ENCODE measurements around the gene FUT1. TPM values are rescaled to one million over a fixed set of nuclear protein-coding genes. Genes with fewer than 3 reads are reported as not detected.
A peak's percentile ranks its signal among the peaks of the same experiment; 100 is the strongest.

FUT1 gene
- total RNA-seq, 1 donor from 2014 or later, result 5.7 TPM

GRCh38 chr19:48742096-48742495 lies 10.3 kb downstream of the FUT1 start:
- Mint-ChIP-seq H3K4me3 (ENCODE audit: unreplicated experiment) (no peak overlapping the region), H3K4me1 (ENCODE audit: unreplicated experiment) (peaks cover 34% of the 10 kb centered on the region), H3K36me3 (ENCODE audit: low read depth, unreplicated experiment) (peaks cover 16% of the 10 kb centered on the region), H3K27me3 (ENCODE audit: unreplicated experiment) (peaks cover 25% of the 10 kb centered on the region), H3K27ac (ENCODE audit: unreplicated experiment) (peak overlapping the region; percentile 57), H3K9me3 (ENCODE audit: unreplicated experiment) (no peaks in the 10 kb centered on the region)
- TF ChIP-seq CTCF (IDR thresholded peaks at IDR 0.05; ENCODE audit: unreplicated experiment), result no peak
- DNase-seq (ENCODE audit: low spot score), result no peak

DNA sequence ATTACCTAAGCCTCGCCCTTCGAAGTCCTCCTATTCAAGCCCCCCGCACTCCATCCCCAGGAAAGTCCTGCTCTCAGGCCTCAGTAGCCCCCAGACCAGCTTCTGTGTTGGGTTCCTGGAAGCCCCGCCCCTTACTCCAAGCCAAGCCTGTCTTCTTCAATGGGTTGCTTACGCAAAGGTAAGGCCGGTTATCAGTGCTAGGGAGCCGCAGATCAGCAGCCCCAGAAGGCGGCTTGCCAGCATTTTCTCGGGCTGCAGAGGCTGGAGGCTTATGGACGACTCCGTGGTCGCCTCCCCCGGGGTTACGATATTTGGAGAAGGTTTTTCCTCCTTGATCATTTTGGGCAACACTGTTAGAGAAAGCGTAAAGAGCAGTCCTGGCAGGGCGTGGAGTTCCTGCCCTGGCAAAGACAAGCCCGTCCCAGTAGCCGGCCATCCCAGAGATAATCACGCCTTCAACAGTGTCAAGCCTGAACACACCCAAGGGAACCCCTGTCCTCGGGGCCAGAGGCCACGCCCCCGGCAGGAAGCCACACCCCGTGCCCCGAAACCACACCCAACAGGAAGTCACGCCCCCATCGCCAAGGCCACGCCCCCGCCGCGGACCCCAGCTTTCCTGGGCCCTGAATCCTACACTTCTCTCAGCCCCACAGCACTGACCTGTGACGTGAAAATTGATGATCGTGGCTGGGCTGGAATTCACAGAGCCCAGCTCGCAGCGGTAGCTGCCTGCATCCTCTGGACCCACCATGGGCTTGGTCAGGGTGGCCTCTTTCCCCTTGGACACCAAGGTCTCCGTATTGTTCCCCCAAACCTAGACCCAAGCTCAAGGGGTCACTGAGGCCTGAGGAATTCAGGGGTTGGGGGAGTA lies 11.1 kb downstream of the FUT1 start:
- no peaks in the 10 kb centered on the region for H3K9me3 Mint-ChIP-seq (ENCODE audit: unreplicated experiment)
- H3K4me3 Mint-ChIP-seq (ENCODE audit: unreplicated experiment), result peak overlapping the region; percentile 98
- H3K36me3 Mint-ChIP-seq (ENCODE audit: low read depth, unreplicated experiment), result peaks cover 22% of the 10 kb centered on the region
- peaks cover 37% of the 10 kb centered on the region for H3K4me1 Mint-ChIP-seq (ENCODE audit: unreplicated experiment)
- peak overlapping the region; percentile 89 for H3K27ac Mint-ChIP-seq (ENCODE audit: unreplicated experiment)
- H3K27me3 Mint-ChIP-seq (ENCODE audit: unreplicated experiment), result peaks cover 28% of the 10 kb centered on the region
- peak; percentile 58 for DNase-seq (ENCODE audit: low spot score)
- TF ChIP-seq CTCF (IDR thresholded peaks at IDR 0.05; ENCODE audit: unreplicated experiment), result no peak

DNA sequence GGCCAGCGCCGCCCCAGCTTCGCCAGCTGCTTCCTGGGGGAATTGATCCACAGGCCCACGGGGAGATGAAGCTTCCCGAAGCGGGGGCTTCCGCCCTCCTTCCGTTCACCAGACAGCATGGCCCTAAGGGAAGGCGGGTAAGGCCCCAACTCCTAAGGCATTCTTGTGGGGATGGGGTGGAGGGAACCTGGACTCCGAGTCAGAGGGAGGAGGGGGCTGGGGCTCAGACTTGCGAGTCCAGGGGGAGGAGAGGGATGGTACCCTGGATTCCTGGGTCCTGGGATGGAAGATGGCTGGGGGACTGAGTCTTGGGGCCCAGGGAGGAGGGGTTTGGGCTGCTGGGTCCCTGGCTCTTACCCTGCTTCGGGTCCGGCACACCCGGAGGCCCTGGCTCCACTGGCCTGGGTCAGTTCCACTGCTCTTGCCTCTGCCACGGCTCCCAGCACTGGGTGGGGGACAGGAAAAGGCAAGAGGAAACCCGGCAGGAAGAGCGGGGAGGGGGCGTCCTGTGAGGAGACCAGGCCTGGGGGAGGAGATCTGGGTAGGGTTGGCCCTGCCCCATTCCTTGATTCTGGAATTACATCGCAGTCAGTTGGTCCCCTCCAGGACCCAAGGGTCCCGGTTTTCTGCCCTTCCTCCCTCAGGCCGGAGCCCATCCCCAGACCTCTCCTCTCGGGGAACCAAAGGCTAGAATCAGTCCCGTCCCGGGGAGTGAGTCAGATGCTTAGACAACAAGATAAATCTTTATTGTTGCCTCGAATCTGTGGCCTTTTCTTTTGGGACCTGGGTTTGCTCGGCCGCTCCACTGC lies 12.1 kb downstream of the FUT1 start, which contains the start of gene RASIP1:
RASIP1 (minus strand) TSS at position 447 of the 809 bp plus-strand sequence; CDS start at position 119, 328 bp downstream.
- Mint-ChIP-seq H3K27ac (ENCODE audit: unreplicated experiment) (peak within 1 kb of the TSS; percentile 89), H3K27me3 (ENCODE audit: unreplicated experiment) (peaks cover 28% of the 10 kb centered on the region), H3K4me1 (ENCODE audit: unreplicated experiment) (peaks cover 33% of the 10 kb centered on the region), H3K9me3 (ENCODE audit: unreplicated experiment) (no peaks in the 10 kb centered on the region), H3K4me3 (ENCODE audit: unreplicated experiment) (peak within 1 kb of the TSS; percentile 98), H3K36me3 (ENCODE audit: low read depth, unreplicated experiment) (peaks cover 24% of the 10 kb centered on the region)
- TF ChIP-seq CTCF (IDR thresholded peaks at IDR 0.05; ENCODE audit: unreplicated experiment), result no peak
- peak; percentile 80 for DNase-seq (ENCODE audit: low spot score)

DNA sequence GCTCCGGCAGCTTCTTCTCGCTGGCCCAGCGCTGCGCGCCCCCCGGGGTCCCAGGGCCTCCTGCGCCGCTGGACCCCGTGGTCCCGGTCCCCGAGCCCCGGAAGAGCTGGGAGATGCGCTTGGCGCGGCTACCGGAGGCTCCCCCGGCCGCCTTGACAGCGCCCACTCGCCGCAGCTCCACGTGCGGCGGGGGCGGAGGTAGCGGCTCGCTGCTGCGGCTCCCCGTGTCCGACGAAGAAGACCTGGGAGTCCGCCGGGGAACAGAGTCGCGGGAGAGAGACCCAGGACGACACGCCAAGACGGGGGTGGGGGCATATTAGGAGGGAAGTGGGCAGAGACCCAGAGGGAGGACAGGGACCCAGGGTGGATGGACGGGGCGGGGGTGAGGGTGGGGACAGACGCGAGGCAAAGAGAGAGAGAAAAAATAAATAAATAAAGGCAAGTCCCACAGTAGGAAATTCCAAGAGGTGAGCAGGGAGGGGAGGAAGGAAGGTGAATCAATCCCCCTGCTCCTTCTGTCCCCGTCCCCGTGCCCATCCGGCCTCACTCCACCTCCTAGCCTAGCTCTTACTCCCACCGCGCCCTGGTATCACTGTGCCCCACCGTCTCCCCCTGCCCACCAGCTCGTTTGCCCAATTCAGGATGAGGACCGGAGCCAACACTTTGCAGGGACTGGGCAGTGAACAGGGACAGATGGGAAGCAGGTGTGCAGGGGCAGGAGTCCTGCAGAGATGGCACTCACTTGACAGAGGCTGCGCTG lies 12.9 kb downstream of the FUT1 start:
- Mint-ChIP-seq H3K36me3 (ENCODE audit: low read depth, unreplicated experiment) (peaks cover 29% of the 10 kb centered on the region), H3K27me3 (ENCODE audit: unreplicated experiment) (peaks cover 32% of the 10 kb centered on the region)
- TF ChIP-seq CTCF (IDR thresholded peaks at IDR 0.05; ENCODE audit: unreplicated experiment), result no peak

More for the DNA sequence above, 12.9 kb downstream of the FUT1 start:
- Mint-ChIP-seq H3K9me3 (ENCODE audit: unreplicated experiment) (no peaks in the 10 kb centered on the region), H3K4me1 (ENCODE audit: unreplicated experiment) (peaks cover 33% of the 10 kb centered on the region), H3K27ac (ENCODE audit: unreplicated experiment) (peak overlapping the region; percentile 82), H3K4me3 (ENCODE audit: unreplicated experiment) (peak overlapping the region; percentile 98)
- no peak for DNase-seq (ENCODE audit: low spot score)

Measured in endothelial cell (in vitro differentiated cells).